HEK293 (cell line): ENCODE measurements around the gene ADGRD2.

ENCODE experiments used
- CTCF ChIA-PET: fragments of 350-600 bp; formaldehyde crosslinking; extraction: SDS; loops from one replicate; lab custom pipeline; 2021; ENCODE audit warnings: antibody characterized with exemption; lab: Yijun Ruan, JAX
- POLR2A ChIA-PET: fragments of 300-600 bp; formaldehyde crosslinking; extraction: SDS; loops from one replicate; lab custom pipeline; 2020; ENCODE audit warnings: antibody characterized with exemption, inconsistent platforms; lab: Yijun Ruan, JAX
- H3K27ac ChIP-seq: fragments of 200-500 bp; sonication (Bioruptor generic); 2 replicates; pipeline ENCODE4 v1.5.1; 2014; ENCODE audit warnings: low read depth, low read length, control low read depth, inconsistent platforms; ENCODE audit errors: extremely low read depth
- H3K36me3 ChIP-seq, 2 experiments: fragments of 200-500 bp in 1 of 2; sonication (Bioruptor generic) in 1 of 2; 1 replicate in 1 of 2; 2 replicates in 1 of 2; pipeline ENCODE4 v1.5.1; 2014 to 2017; ENCODE audit warnings: inconsistent platforms in 2 of 2, low read length in 2 of 2; ENCODE audit not compliant: control insufficient read depth in 2 of 2, insufficient read depth in 1 of 2
- H3K4me1 ChIP-seq: fragments of 200-500 bp; sonication (Bioruptor generic); 2 replicates; pipeline ENCODE4 v1.5.1; 2014; ENCODE audit warnings: mild to moderate bottlenecking, low read length, inconsistent platforms; ENCODE audit not compliant: control insufficient read depth, insufficient read depth
- H3K4me3 ChIP-seq: 2 replicates; pipeline ENCODE4 v1.5.1; 2011; ENCODE audit warnings: low read depth, mild to moderate bottlenecking, control low read depth, low read length, moderate library complexity
- H3K9me3 ChIP-seq: fragments of 200-500 bp; sonication (Bioruptor generic); 2 replicates; pipeline ENCODE4 v1.5.1; 2014; ENCODE audit warnings: low read depth, low read length, inconsistent platforms; ENCODE audit not compliant: control insufficient read depth, insufficient read depth
- EGR2 ChIP-seq: fragments of 450-650 bp; formaldehyde crosslinking; IDR thresholded peaks from 2 replicates; pipeline ENCODE4 v1.5.1; 2016; ENCODE audit warnings: low read depth, missing biosample characterization, missing genetic modification characterization
- GLIS1 ChIP-seq: fragments of 450-650 bp; formaldehyde crosslinking; IDR thresholded peaks from 2 replicates; pipeline ENCODE4 v1.5.1; 2016; ENCODE audit warnings: missing biosample characterization, missing genetic modification characterization
- GLIS2 ChIP-seq: fragments of 450-650 bp; formaldehyde crosslinking; IDR thresholded peaks from 2 replicates; pipeline ENCODE4 v1.5.1; 2016; ENCODE audit warnings: missing biosample characterization, missing genetic modification characterization
- KLF9 ChIP-seq: fragments of 450-650 bp; formaldehyde crosslinking; IDR thresholded peaks from 2 replicates; pipeline ENCODE4 v1.5.1; 2016; ENCODE audit warnings: missing biosample characterization, missing genetic modification characterization, low read depth
- PRDM1 ChIP-seq: fragments of 450-650 bp; formaldehyde crosslinking; IDR thresholded peaks from 2 replicates; pipeline ENCODE4; 2016; ENCODE audit warnings: missing biosample characterization, missing genetic modification characterization
- RBAK ChIP-seq: fragments of 450-650 bp; formaldehyde crosslinking; IDR thresholded peaks from 2 replicates; pipeline ENCODE4 v1.5.1; 2016; ENCODE audit warnings: missing biosample characterization, missing genetic modification characterization
- SP2 ChIP-seq: fragments of 450-650 bp; formaldehyde crosslinking; IDR thresholded peaks from 2 replicates; pipeline ENCODE4 v1.5.1; 2016; ENCODE audit warnings: missing biosample characterization, missing genetic modification characterization
- SP3 ChIP-seq: fragments of 450-650 bp; formaldehyde crosslinking; IDR thresholded peaks from 2 replicates; pipeline ENCODE4 v1.5.1; 2016; ENCODE audit warnings: missing biosample characterization, missing genetic modification characterization
- YY1 ChIP-seq: fragments of 450-650 bp; formaldehyde crosslinking; IDR thresholded peaks from 2 replicates; pipeline ENCODE4 v1.5.1; 2018; ENCODE audit warnings: missing biosample characterization, missing genetic modification characterization
- ZFHX2 ChIP-seq: fragments of 450-650 bp; formaldehyde crosslinking; conservative IDR thresholded peaks from 2 replicates; pipeline ENCODE4 v1.5.1; 2016; ENCODE audit warnings: missing biosample characterization, missing genetic modification characterization
- ZNF2 ChIP-seq: fragments of 450-650 bp; formaldehyde crosslinking; IDR thresholded peaks from 2 replicates; pipeline ENCODE4 v1.5.1; 2016; ENCODE audit warnings: missing biosample characterization, missing genetic modification characterization
- ZNF211 ChIP-seq: fragments of 450-650 bp; formaldehyde crosslinking; IDR thresholded peaks from 2 replicates; pipeline ENCODE4 v1.5.1; 2016; ENCODE audit warnings: low read depth, missing biosample characterization, missing genetic modification characterization
- ZNF426 ChIP-seq: fragments of 450-650 bp; formaldehyde crosslinking; IDR thresholded peaks from 2 replicates; pipeline ENCODE4 v1.5.1; 2017; ENCODE audit warnings: missing biosample characterization, missing genetic modification characterization, mild to moderate bottlenecking, inconsistent platforms, moderate library complexity
- ZNF596 ChIP-seq: fragments of 450-650 bp; IDR thresholded peaks from 2 replicates; pipeline ENCODE4 v1.5.0; 2018; ENCODE audit warnings: missing biosample characterization, mild to moderate bottlenecking, missing genetic modification characterization, moderate library complexity
- ZNF670 ChIP-seq: fragments of 450-650 bp; formaldehyde crosslinking; IDR thresholded peaks from 2 replicates; pipeline ENCODE4 v1.5.1; 2016; ENCODE audit warnings: missing biosample characterization, missing genetic modification characterization, low read depth
- ZNF768 ChIP-seq: fragments of 450-650 bp; formaldehyde crosslinking; IDR thresholded peaks from 2 replicates; pipeline ENCODE4 v1.5.1; 2018; ENCODE audit warnings: missing biosample characterization, mild to moderate bottlenecking, missing genetic modification characterization
- ZNF843 ChIP-seq: fragments of 450-650 bp; formaldehyde crosslinking; IDR thresholded peaks from 2 replicates; pipeline ENCODE4 v1.5.1; 2016; ENCODE audit warnings: missing biosample characterization, missing genetic modification characterization
- ZSCAN16 ChIP-seq: fragments of 450-650 bp; formaldehyde crosslinking; IDR thresholded peaks from 2 replicates; pipeline ENCODE4 v1.5.1; 2016; ENCODE audit warnings: missing biosample characterization, missing genetic modification characterization
- TF ChIP-seq, protein P1 (sequence below): fragments of 450-650 bp; formaldehyde crosslinking; IDR thresholded peaks from 2 replicates; pipeline ENCODE4 v1.5.1; 2016; ENCODE audit warnings: missing biosample characterization, missing genetic modification characterization
- TF ChIP-seq, protein P2 (sequence below): fragments of 450-650 bp; IDR thresholded peaks from 2 replicates; pipeline ENCODE4 v1.5.1; 2018; ENCODE audit warnings: missing biosample characterization, mild to moderate bottlenecking, missing genetic modification characterization

ADGRD2 gene

DNA sequence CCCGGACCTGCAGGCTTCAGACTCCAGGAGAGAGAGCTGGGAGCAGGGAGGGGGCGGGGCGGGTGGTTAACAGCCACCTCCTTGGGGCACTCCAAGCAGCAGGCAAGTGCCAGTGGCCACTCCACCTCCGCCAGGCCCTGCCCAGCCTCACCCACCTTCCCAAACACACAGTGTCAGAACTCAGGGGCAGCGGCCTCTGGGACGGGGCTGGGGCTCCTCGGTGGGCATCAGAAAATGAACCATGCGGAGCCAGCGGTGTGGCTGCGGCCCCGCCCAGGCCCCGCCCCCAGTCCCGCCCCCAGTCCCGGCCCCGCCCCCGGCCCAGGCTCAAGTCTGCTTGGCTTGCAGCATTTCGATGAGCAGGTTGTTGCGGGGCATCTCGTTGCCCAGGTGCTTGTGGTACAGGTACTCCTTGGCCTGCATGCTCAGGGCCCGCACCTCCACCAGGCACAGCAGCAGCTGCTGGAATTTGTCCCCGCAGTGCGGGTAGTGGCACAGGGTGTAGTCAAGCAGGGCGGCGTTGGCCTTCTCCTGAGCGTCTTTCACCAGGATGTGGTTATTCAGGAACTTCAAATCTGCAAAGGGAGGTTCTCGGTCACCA, 32.3 kb downstream of the ADGRD2 start:
- TF ChIP-seq SP2 (tag by site-specific recombination) (0 out of 2 replicates have a peak, but pooled peaks have one; percentile 9), ZNF768 (tag by site-specific recombination) (no peak), PRDM1 (no peak), ZNF426 (tag by site-specific recombination) (no peak), GLIS2 (tag by site-specific recombination) (0 out of 2 replicates have a peak, but pooled peaks have one; percentile 35), SP3 (peak; percentile 19; the same call in 1 of the 2 replicates), ZNF670 (tag by site-specific recombination) (no peak), RBAK (tag by site-specific recombination) (no peak), KLF9 (tag by site-specific recombination) (peak; percentile 49; the same call in 1 of the 2 replicates)
- TF ChIP-seq, protein P1, sequence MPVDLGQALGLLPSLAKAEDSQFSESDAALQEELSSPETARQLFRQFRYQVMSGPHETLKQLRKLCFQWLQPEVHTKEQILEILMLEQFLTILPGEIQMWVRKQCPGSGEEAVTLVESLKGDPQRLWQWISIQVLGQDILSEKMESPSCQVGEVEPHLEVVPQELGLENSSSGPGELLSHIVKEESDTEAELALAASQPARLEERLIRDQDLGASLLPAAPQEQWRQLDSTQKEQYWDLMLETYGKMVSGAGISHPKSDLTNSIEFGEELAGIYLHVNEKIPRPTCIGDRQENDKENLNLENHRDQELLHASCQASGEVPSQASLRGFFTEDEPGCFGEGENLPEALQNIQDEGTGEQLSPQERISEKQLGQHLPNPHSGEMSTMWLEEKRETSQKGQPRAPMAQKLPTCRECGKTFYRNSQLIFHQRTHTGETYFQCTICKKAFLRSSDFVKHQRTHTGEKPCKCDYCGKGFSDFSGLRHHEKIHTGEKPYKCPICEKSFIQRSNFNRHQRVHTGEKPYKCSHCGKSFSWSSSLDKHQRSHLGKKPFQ: no peak
- TF ChIP-seq, all 188 proteins: peak for 4
- Histone ChIP-seq H3K36me3 (no peaks in the 10 kb centered on the region), H3K4me1 (no peaks in the 10 kb centered on the region), H3K9me3 (no peaks in the 10 kb centered on the region), H3K4me3 (no peak overlapping the region), H3K27ac (no peak overlapping the region)
- ChIA-PET CTCF (interaction anchor here (0.6 kb wide), 1 partner anchor 1240 kb away, joined by 3 read pairs; no protein-coding TSS in a partner anchor), POLR2A (interaction anchor here (0.6 kb wide), 1 partner anchor 65 kb away, joined by 3 read pairs; no protein-coding TSS in a partner anchor)

DNA sequence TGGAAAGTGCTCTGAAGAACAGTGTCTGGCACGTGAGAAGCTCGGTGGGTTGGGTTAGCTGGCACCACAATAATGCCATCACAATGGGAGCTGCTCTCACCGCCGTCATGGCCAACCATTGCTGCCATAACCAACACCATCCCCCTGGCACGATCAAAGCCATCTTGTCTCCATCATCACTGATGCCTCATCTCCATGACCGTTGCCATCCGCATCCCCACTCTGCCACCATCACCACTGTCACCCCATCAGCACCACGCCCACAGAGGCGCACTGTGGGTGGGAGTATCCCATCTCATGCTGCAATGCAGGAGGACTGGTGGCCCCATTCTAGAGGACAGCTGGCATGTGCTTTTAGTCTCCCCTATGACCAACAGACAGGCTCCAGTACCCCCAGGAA, 33.2 kb downstream of the ADGRD2 start:
- TF ChIP-seq GLIS1 (tag by site-specific recombination) (peak; percentile 33; the same call in 1 of the 2 replicates), ZNF211 (no peak)
- CTCF ChIA-PET: interaction anchor here (0.5 to 0.6 kb wide), 2 partner anchors 53 to 65 kb away, joined by 3 read pairs; no protein-coding TSS in a partner anchor
- no peaks in the 10 kb centered on the region for H3K4me1 ChIP-seq
- H3K27ac ChIP-seq: no peak overlapping the region
- no peak overlapping the region for H3K4me3 ChIP-seq
- no peaks in the 10 kb centered on the region for H3K36me3 ChIP-seq
- POLR2A ChIA-PET: no interaction called here
- no peaks in the 10 kb centered on the region for H3K9me3 ChIP-seq

DNA sequence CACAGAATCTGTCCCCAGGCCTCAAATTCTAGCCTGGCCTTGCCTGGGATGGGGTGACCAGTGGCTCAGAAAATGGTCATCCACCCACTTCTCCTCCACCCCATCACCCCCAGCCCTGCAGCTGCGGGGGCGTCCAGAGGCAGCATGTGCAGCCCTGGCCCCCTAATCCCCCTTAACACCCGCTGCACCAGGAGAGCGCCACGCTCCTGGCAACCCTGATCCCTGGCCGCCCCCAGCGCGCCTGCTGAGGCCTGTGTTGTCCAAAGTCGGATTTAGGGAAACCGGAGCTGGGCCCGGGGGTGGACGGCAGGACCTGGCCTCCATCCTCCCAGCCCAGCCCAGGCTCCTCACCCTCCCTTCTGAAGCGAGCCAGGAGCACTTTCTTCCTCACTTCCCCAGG, 35.0 kb downstream of the ADGRD2 start:
- H3K9me3 ChIP-seq: no peaks in the 10 kb centered on the region
- no peaks in the 10 kb centered on the region for H3K4me1 ChIP-seq
- TF ChIP-seq ZNF596 (tag by site-specific recombination) (no peak), ZSCAN16 (tag by site-specific recombination) (no peak), ZNF2 (tag by site-specific recombination) (no peak), ZFHX2 (tag by site-specific recombination) (peak; percentile 44), YY1 (tag by site-specific recombination) (no peak), ZNF843 (no peak), EGR2 (tag by site-specific recombination) (peak; percentile 54)
- TF ChIP-seq, protein P2, sequence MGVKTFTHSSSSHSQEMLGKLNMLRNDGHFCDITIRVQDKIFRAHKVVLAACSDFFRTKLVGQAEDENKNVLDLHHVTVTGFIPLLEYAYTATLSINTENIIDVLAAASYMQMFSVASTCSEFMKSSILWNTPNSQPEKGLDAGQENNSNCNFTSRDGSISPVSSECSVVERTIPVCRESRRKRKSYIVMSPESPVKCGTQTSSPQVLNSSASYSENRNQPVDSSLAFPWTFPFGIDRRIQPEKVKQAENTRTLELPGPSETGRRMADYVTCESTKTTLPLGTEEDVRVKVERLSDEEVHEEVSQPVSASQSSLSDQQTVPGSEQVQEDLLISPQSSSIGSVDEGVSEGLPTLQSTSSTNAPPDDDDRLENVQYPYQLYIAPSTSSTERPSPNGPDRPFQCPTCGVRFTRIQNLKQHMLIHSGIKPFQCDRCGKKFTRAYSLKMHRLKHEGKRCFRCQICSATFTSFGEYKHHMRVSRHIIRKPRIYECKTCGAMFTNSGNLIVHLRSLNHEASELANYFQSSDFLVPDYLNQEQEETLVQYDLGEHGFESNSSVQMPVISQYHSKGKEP (tag by site-specific recombination): no peak
- ChIA-PET CTCF (interaction anchor here (1.0 kb wide), 1 partner anchor 100 kb away, joined by 4 read pairs; no protein-coding TSS in a partner anchor), POLR2A (no interaction called here)
- H3K4me3 ChIP-seq: no peak overlapping the region
- H3K36me3 ChIP-seq: no peaks in the 10 kb centered on the region
- H3K27ac ChIP-seq: no peak overlapping the region
